WTC11 (cell line): Measurements from ENCODE around the gene TLR3. TPM values are rescaled to one million over a fixed set of nuclear protein-coding genes. Genes with fewer than 3 reads are reported as not detected.

Experiments
- ATAC-seq: fragments of 200-7000 bp; cut with Tn5 transposase; 2 replicates; pipeline ENCODE4 v1.10.0; 2021; ENCODE audit warnings: mild to moderate bottlenecking, moderate library complexity
- CTCF ChIA-PET: fragments of 300-600 bp; sonication (Branson Sonifier 250); formaldehyde crosslinking; loops from one replicate; lab custom pipeline; 2021; ENCODE audit warnings: antibody characterized with exemption; lab: Charles Lee
- POLR2A ChIA-PET: fragments of 350-600 bp; sonication (Branson Sonifier 250); formaldehyde crosslinking; loops from one replicate; lab custom pipeline; 2021; ENCODE audit warnings: antibody characterized with exemption; lab: Charles Lee
- DNase-seq: peaks from one replicate; pipeline ENCODE4 v3.0.0; 2021; ENCODE audit warnings: low spot score
- H3K27ac Mint-ChIP-seq: 2 replicates; pipeline ENCODE4 v1.8.0; 2021; ENCODE audit warnings: mixed read lengths
- H3K27me3 Mint-ChIP-seq: 2 replicates; pipeline ENCODE4 v1.8.0; 2021; ENCODE audit warnings: low read depth, mild to moderate bottlenecking, moderate library complexity, mixed read lengths
- H3K36me3 Mint-ChIP-seq: 2 replicates; pipeline ENCODE4 v1.8.0; 2021; ENCODE audit warnings: mixed read lengths
- H3K4me1 Mint-ChIP-seq: 2 replicates; pipeline ENCODE4 v1.8.0; 2022; ENCODE audit warnings: mixed read lengths
- H3K4me3 Mint-ChIP-seq: 2 replicates; pipeline ENCODE4 v1.8.0; 2021; ENCODE audit warnings: mild to moderate bottlenecking, moderate library complexity, mixed read lengths
- H3K9me3 Mint-ChIP-seq: 2 replicates; pipeline ENCODE4 v1.8.0; 2021; ENCODE audit warnings: mixed read lengths
- ATF2 ChIP-seq: sonication (generic); formaldehyde crosslinking; IDR thresholded peaks from 2 replicates; pipeline ENCODE4 v1.8.1; 2022; ENCODE audit warnings: low read depth, missing genetic modification reagents, borderline replicate concordance
- E2F5 ChIP-seq: sonication (generic); formaldehyde crosslinking; IDR thresholded peaks from 2 replicates; pipeline ENCODE4 v1.8.1; 2022; ENCODE audit warnings: mild to moderate bottlenecking, moderate library complexity, missing genetic modification reagents
- EMX1 ChIP-seq: fragments of 250-450 bp; sonication (Bioruptor Pico); IDR thresholded peaks from 2 replicates; pipeline ENCODE4 v1.8.0; 2021; ENCODE audit warnings: mild to moderate bottlenecking
- ERG ChIP-seq: fragments of 250-450 bp; sonication (Bioruptor Pico); IDR thresholded peaks from 2 replicates; pipeline ENCODE4 v1.8.0; 2021; ENCODE audit warnings: mild to moderate bottlenecking
- GABPB1 ChIP-seq: sonication (generic); formaldehyde crosslinking; IDR thresholded peaks from 2 replicates; pipeline ENCODE4 v1.8.1; 2023; ENCODE audit warnings: mild to moderate bottlenecking, missing genetic modification reagents
- GTF2I ChIP-seq: fragments of 250-450 bp; sonication (Bioruptor Pico); conservative IDR thresholded peaks from 2 replicates; pipeline ENCODE4 v1.4.0; 2021; ENCODE audit warnings: mild to moderate bottlenecking
- HMGXB4 ChIP-seq: sonication (generic); formaldehyde crosslinking; IDR thresholded peaks from 2 replicates; pipeline ENCODE4 v1.8.1; 2023; ENCODE audit warnings: mild to moderate bottlenecking, moderate library complexity, missing genetic modification reagents
- JUN ChIP-seq: sonication (generic); formaldehyde crosslinking; IDR thresholded peaks from 2 replicates; pipeline ENCODE4 v1.8.0; 2023; ENCODE audit warnings: mild to moderate bottlenecking, missing genetic modification reagents
- MAX ChIP-seq: sonication (generic); formaldehyde crosslinking; IDR thresholded peaks from 2 replicates; pipeline ENCODE4 v1.8.0; 2022; ENCODE audit warnings: mild to moderate bottlenecking, missing genetic modification reagents
- MXD4 ChIP-seq: fragments of 250-450 bp; sonication (Bioruptor Pico); IDR thresholded peaks from 2 replicates; pipeline ENCODE4 v1.8.0; 2021; ENCODE audit warnings: mild to moderate bottlenecking, moderate library complexity, borderline replicate concordance
- NR1H2 ChIP-seq: sonication (generic); formaldehyde crosslinking; IDR thresholded peaks from 2 replicates; pipeline ENCODE4 v1.9.0; 2021; ENCODE audit warnings: mild to moderate bottlenecking, moderate library complexity, missing genetic modification reagents
- SOX15 ChIP-seq: fragments of 250-450 bp; sonication (Bioruptor Pico); IDR thresholded peaks from 2 replicates; pipeline ENCODE4 v1.9.0; 2021; ENCODE audit warnings: mild to moderate bottlenecking
- SP1 ChIP-seq: sonication (generic); formaldehyde crosslinking; conservative IDR thresholded peaks from 2 replicates; pipeline ENCODE4 v1.8.1; 2022; ENCODE audit warnings: missing genetic modification reagents
- TEAD1 ChIP-seq: sonication (generic); formaldehyde crosslinking; IDR thresholded peaks from 2 replicates; pipeline ENCODE4 v1.8.0; 2022; ENCODE audit warnings: mild to moderate bottlenecking, missing genetic modification reagents
- TEAD4 ChIP-seq: sonication (generic); formaldehyde crosslinking; IDR thresholded peaks from 2 replicates; pipeline ENCODE4 v1.8.0; 2022; ENCODE audit warnings: mild to moderate bottlenecking, missing genetic modification reagents
- ZNF219 ChIP-seq: sonication (generic); formaldehyde crosslinking; IDR thresholded peaks from 2 replicates; pipeline ENCODE4 v1.8.0; 2023; ENCODE audit warnings: missing genetic modification reagents, mild to moderate bottlenecking, borderline replicate concordance
- ZNF317 ChIP-seq: sonication (generic); formaldehyde crosslinking; IDR thresholded peaks from 2 replicates; pipeline ENCODE4 v1.8.1; 2023; ENCODE audit warnings: low read depth, mild to moderate bottlenecking, moderate library complexity, missing genetic modification reagents, borderline replicate concordance
- ZNF396 ChIP-seq: fragments of 250-450 bp; sonication (Bioruptor Pico); IDR thresholded peaks from 2 replicates; pipeline ENCODE4 v1.8.0; 2021; ENCODE audit warnings: mild to moderate bottlenecking, moderate library complexity, borderline replicate concordance
- total RNA-seq: library from RNA; stranded (reverse); gene quantifications from 3 replicates; pipeline ENCODE4 v1.2.3, GENCODE V29; 2021
- TF ChIP-seq, protein P1 (sequence below): sonication (generic); formaldehyde crosslinking; IDR thresholded peaks from 2 replicates; pipeline ENCODE4 v1.8.0; 2023; ENCODE audit warnings: missing genetic modification reagents, mild to moderate bottlenecking, borderline replicate concordance
- TF ChIP-seq, protein P2 (sequence below): sonication (generic); formaldehyde crosslinking; IDR thresholded peaks from 2 replicates; pipeline ENCODE4 v1.8.0; 2022; ENCODE audit warnings: mild to moderate bottlenecking, missing genetic modification reagents
- TF ChIP-seq, protein P3 (sequence below): fragments of 250-450 bp; sonication (Bioruptor Pico); IDR thresholded peaks from 2 replicates; pipeline ENCODE4 v1.9.0; 2021; ENCODE audit warnings: moderate library complexity, mild to moderate bottlenecking, inconsistent platforms, borderline replicate concordance

Gene TLR3
- total RNA-seq, 1 experiment from 2014 or later, result 1.8 TPM

GRCh38 chr4:186061921-186062320 is 7.0 kb upstream of the TLR3 start:
- peaks cover 19% of the 10 kb centered on the region for H3K9me3 Mint-ChIP-seq
- no peak for ATAC-seq
- H3K4me3 Mint-ChIP-seq, result no peak overlapping the region
- H3K4me1 Mint-ChIP-seq, result peaks cover 4% of the 10 kb centered on the region
- H3K27me3 Mint-ChIP-seq, result no peaks in the 10 kb centered on the region
- ChIA-PET CTCF (interaction anchor here (0.7 kb wide), 1 partner anchor 1631 kb away, joined by 4 read pairs; no protein-coding TSS in a partner anchor), POLR2A (no interaction called here)
- no peak for DNase-seq
- H3K27ac Mint-ChIP-seq, result no peak overlapping the region
- peaks cover 12% of the 10 kb centered on the region; the same call in 1 of the 2 replicates for H3K36me3 Mint-ChIP-seq
- TF ChIP-seq ZNF396 (CRISPR knock-in tag) (no peak), MXD4 (no peak), JUN (CRISPR knock-in tag) (no peak), ZNF219 (no peak), ATF2 (CRISPR knock-in tag) (no peak), NR1H2 (CRISPR knock-in tag) (no peak), TEAD1 (CRISPR knock-in tag) (no peak)
- TF ChIP-seq, protein P1, sequence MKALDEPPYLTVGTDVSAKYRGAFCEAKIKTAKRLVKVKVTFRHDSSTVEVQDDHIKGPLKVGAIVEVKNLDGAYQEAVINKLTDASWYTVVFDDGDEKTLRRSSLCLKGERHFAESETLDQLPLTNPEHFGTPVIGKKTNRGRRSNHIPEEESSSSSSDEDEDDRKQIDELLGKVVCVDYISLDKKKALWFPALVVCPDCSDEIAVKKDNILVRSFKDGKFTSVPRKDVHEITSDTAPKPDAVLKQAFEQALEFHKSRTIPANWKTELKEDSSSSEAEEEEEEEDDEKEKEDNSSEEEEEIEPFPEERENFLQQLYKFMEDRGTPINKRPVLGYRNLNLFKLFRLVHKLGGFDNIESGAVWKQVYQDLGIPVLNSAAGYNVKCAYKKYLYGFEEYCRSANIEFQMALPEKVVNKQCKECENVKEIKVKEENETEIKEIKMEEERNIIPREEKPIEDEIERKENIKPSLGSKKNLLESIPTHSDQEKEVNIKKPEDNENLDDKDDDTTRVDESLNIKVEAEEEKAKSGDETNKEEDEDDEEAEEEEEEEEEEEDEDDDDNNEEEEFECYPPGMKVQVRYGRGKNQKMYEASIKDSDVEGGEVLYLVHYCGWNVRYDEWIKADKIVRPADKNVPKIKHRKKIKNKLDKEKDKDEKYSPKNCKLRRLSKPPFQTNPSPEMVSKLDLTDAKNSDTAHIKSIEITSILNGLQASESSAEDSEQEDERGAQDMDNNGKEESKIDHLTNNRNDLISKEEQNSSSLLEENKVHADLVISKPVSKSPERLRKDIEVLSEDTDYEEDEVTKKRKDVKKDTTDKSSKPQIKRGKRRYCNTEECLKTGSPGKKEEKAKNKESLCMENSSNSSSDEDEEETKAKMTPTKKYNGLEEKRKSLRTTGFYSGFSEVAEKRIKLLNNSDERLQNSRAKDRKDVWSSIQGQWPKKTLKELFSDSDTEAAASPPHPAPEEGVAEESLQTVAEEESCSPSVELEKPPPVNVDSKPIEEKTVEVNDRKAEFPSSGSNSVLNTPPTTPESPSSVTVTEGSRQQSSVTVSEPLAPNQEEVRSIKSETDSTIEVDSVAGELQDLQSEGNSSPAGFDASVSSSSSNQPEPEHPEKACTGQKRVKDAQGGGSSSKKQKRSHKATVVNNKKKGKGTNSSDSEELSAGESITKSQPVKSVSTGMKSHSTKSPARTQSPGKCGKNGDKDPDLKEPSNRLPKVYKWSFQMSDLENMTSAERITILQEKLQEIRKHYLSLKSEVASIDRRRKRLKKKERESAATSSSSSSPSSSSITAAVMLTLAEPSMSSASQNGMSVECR (CRISPR knock-in tag), result no peak

DNA sequence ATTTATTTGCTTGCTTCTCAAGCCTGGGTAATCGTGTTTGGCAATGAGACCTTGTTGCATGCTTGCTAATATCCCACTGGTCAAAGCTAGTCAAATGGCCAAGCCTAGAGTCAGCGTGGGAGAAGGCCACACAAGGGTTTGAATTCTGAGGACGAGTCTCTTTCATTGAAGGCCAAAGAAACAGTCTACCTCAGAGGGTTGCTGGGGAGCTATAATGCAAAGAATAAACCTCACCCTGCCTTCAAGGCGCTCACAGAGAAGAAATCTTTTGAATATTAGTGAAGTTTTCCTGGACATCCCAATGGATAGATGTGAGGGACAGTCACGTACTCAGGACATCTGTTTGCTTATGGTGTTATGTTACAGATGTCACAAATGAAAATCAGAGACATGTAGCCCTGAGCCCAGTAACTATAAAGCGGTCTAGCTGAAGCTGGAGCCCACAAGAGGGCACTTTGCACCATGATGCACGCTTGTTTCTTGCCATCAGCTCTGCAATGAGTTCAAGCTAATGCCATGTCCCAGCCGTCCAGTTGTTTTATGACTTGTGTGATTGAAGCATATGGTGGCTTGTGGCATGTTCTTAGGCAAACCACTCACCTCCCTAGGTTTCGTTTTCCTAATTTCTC is 1.1 kb upstream of the TLR3 start:
- POLR2A ChIA-PET, result interaction anchor here (0.8 kb wide), 1 partner anchor 11 kb away, joined by 3 read pairs; no protein-coding TSS in a partner anchor
- Mint-ChIP-seq H3K27me3 (no peaks in the 10 kb centered on the region), H3K4me1 (peaks cover 15% of the 10 kb centered on the region), H3K27ac (no peak overlapping the region), H3K36me3 (no peaks in the 10 kb centered on the region), H3K4me3 (no peak overlapping the region), H3K9me3 (no peaks in the 10 kb centered on the region)
- DNase-seq (peak; percentile 30), ATAC-seq (peak; percentile 90)
- CTCF ChIA-PET, result interaction anchor here (0.6 to 4.3 kb wide), 14 partner anchors 12 to 470 kb away, joined by 3 to 71 read pairs (median 5); partner anchors contain the start of genes CYP4V2 and FAM149A
- no peak for TF ChIP-seq SOX15 (CRISPR knock-in tag)
- TF ChIP-seq, protein P2, sequence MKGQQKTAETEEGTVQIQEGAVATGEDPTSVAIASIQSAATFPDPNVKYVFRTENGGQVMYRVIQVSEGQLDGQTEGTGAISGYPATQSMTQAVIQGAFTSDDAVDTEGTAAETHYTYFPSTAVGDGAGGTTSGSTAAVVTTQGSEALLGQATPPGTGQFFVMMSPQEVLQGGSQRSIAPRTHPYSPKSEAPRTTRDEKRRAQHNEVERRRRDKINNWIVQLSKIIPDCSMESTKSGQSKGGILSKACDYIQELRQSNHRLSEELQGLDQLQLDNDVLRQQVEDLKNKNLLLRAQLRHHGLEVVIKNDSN (CRISPR knock-in tag), result no peak
- no peak for TF ChIP-seq GTF2I (CRISPR knock-in tag)
- TF ChIP-seq ZNF317 (CRISPR knock-in tag), result no peak
- TF ChIP-seq, protein P3, sequence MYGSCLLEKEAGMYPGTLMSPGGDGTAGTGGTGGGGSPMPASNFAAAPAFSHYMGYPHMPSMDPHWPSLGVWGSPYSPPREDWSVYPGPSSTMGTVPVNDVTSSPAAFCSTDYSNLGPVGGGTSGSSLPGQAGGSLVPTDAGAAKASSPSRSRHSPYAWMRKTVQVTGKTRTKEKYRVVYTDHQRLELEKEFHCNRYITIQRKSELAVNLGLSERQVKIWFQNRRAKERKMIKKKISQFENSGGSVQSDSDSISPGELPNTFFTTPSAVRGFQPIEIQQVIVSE (CRISPR knock-in tag), result no peak
- TF ChIP-seq GABPB1, result no peak
- TF ChIP-seq SP1, result no peak
- TF ChIP-seq HMGXB4 (CRISPR knock-in tag), result no peak
- TF ChIP-seq ERG (CRISPR knock-in tag), result no peak
- no peak for TF ChIP-seq TEAD1 (CRISPR knock-in tag)
- no peak for TF ChIP-seq EMX1
- TF ChIP-seq TEAD4, result no peak
- TF ChIP-seq MAX (CRISPR knock-in tag), result no peak
- no peak for TF ChIP-seq E2F5 (CRISPR knock-in tag)
